EH (cell line): ENCODE data around the gene RANBP10.
A peak's percentile ranks its signal among the peaks of the same experiment; 100 is the strongest.

ENCODE experiments used
- DNase-seq: peaks from one replicate; pipeline ENCODE4 v3.0.0-alpha.2; 2015; ENCODE audit warnings: low read depth

RANBP10 gene

GRCh38 chr16:67741118-67741517 lies 65.2 kb downstream of the RANBP10 start:
- DNase-seq = no peak

- DNase-seq = no peak
These were observed 66.0 kb downstream of the RANBP10 start for GRCh38 chr16:67740391-67740790.

GRCh38 chr16:67736858-67737257 lies 69.5 kb downstream of the RANBP10 start:
- no peak for DNase-seq

- no peak for DNase-seq
These were observed 71.6 kb downstream of the RANBP10 start for GRCh38 chr16:67734731-67735201.

GRCh38 chr16:67733734-67734470 lies 72.5 kb downstream of the RANBP10 start:
- no peak for DNase-seq

GRCh38 chr16:67731753-67732095 lies 74.6 kb downstream of the RANBP10 start:
- no peak for DNase-seq

- DNase-seq = no peak
These were observed 75.1 kb downstream of the RANBP10 start for GRCh38 chr16:67731071-67731752.

- DNase-seq = no peak
These were observed 76.0 kb downstream of the RANBP10 start for GRCh38 chr16:67730326-67730725.

- DNase-seq = no peak
These were observed 76.6 kb downstream of the RANBP10 start for GRCh38 chr16:67729636-67730248.

- DNase-seq = no peak
These were observed 78.6 kb downstream of the RANBP10 start for GRCh38 chr16:67727521-67728485.

GRCh38 chr16:67726106-67727034 lies 80.0 kb downstream of the RANBP10 start:
- DNase-seq = peak; percentile 3

GRCh38 chr16:67723911-67724305 lies 82.5 kb downstream of the RANBP10 start:
- no peak for DNase-seq

GRCh38 chr16:67723151-67723910 lies 83.0 kb downstream of the RANBP10 start:
- peak; percentile 93 for DNase-seq

- no peak for DNase-seq
These were observed 86.1 kb downstream of the RANBP10 start for GRCh38 chr16:67720236-67720635.

GRCh38 chr16:67719778-67720144 lies 86.6 kb downstream of the RANBP10 start:
- DNase-seq = peak; percentile 81

- peak; percentile 95 for DNase-seq
These were observed 87.1 kb downstream of the RANBP10 start, which contains the start of gene GFOD2 for GRCh38 chr16:67719048-67719777. TSS of gene GFOD2 (minus strand) at chr16:67719316. CDS start at chr16:67685715, 33,601 bp downstream.

- DNase-seq = no peak
These were observed 87.7 kb downstream of the RANBP10 start for GRCh38 chr16:67718668-67719047.

- DNase-seq = no peak
These were observed 90.3 kb downstream of the RANBP10 start for GRCh38 chr16:67716097-67716496.

- DNase-seq = no peak
These were observed 91.8 kb downstream of the RANBP10 start for GRCh38 chr16:67714522-67714921.
